ENCODE data around the gene NNT.
"Not testable (repeated sequence)": the region's sequence is repeated elsewhere in the genome, so short reads cannot be mapped to it uniquely, and the experiment has no call there.

Gene NNT

GRCh38 chr5:43728581-43728980 lies 125.6 kb downstream of the NNT start:
- DNase-seq = no peak

- no peak for DNase-seq
Observed at GRCh38 chr5:43729846-43730478, 127.0 kb downstream of the NNT start.

- DNase-seq = no peak
Observed at GRCh38 chr5:43730832-43731342, 127.9 kb downstream of the NNT start.

GRCh38 chr5:43731573-43731972 lies 128.6 kb downstream of the NNT start:
- DNase-seq = no peak

- not testable (repeated sequence) for DNase-seq
Observed at GRCh38 chr5:43745923-43746548, 143.1 kb downstream of the NNT start.

- no peak for DNase-seq
Observed at GRCh38 chr5:43750809-43751208, 147.8 kb downstream of the NNT start.

GRCh38 chr5:43753069-43753468 lies 150.1 kb downstream of the NNT start:
- DNase-seq = no peak

Data from activated CD8-positive, alpha-beta memory T cell treated with anti-CD3 and anti-CD28 coated beads, Interleukin-2, amount 50 U/mL, for 48 hours (primary cell).